ENCODE results near the gene CDC6.
A peak's percentile ranks its signal among the peaks of the same experiment; 100 is the strongest.

Gene CDC6

DNA sequence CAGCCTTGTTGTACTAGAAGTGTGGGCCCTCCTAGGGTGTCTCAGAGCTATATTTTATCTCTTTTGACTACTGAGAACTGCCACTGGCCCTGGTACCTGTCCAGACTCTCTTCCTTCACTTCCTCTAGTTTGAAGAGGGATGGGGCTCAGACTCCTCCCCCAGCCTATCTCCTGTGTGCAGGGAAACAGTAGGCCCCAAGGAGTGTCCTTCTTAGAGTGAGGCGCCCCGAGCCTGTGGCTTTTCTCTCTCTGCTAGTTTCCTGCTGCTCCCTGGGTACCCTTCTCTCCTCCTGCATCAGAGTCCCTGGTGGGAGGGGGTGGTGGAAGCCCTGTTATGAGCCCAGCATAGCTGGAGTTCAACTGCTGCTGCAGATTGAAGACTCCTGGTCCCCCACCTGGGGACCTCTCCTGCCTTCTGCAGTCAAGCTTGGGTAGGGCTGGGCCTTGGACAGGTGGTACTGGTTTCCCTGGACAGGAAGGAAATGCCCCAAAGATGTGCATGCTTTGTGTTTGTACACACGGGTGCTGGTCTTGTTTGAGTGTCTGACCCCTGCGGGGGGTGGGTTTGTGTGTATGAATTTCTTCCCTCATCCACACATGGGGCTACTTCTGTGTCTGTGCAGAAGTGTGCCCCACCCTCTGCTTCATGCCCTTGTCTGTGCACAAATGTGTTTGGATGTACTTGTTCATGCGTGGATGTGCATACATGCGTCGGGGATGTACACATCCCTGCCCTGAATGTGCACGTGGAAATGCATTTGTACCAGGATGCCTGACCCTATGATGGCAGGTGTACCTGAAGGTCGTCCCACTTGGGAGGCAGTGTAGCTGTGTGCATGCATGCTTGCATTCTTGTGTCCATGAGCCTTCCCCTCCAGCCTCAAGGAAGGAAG, 28.2 kb downstream of the CDC6 start:
- Histone ChIP-seq H3K4me3 (ENCODE audit: low read depth, low read length) (peak overlapping the region; percentile 14), H3K36me3 (ENCODE audit: control insufficient read depth, insufficient read depth, low read length) (no peaks in the 10 kb centered on the region), H3K79me2 (peaks cover 23% of the 10 kb centered on the region), H3K9ac (no peak overlapping the region), H2AFZ (peak overlapping the region; percentile 85), H3K27me3 (ENCODE audit: control insufficient read depth, insufficient read depth, low read length) (no peaks in the 10 kb centered on the region), H3K27ac (peak overlapping the region; percentile 58), H3K4me2 (ENCODE audit: low read length) (peak overlapping the region; percentile 47), H3K9me3 (ENCODE audit: control insufficient read depth, low read length) (no peaks in the 10 kb centered on the region), H3K4me1 (peaks cover 45% of the 10 kb centered on the region)
- no peak for TF ChIP-seq CTCF (IDR thresholded peaks at IDR 0.05)

DNA sequence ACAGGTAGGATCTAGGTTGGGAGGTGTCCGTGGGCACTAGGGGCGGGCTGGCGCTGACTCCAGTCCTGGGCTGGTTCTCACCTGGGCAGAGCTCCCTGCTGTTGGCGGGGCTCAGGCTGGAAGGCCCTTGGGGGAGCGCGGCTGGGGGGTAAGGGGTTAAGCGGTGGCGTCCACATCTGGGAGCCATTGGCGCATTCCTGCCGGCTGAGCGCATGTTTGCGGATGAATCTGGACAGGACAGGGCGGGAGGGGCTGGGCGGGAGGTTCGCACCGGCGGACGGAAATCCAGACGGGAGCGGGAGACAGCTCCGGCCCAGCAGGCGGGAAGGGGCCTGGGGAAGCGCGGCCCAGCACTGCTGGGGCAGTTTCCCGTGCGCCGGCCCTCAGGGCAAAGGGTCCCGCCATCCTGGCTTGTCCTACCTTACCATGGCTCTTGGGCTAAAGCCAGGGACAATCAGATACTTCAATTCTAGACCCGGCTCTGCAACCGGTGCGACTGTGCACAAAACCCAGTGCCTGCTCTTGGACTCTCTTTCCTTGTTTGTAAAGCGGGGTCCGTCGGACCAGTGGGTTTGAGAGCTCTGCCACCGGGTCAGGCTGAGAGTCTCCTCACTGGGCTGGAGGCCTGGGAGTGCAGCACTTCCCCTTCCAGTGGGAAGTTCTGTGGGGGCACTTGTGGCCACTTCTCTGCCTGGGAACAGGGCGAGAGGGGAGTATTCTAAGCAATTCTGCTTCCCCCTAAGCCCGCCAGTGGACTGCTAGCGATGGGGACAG, 29.1 kb downstream of the CDC6 start:
- Histone ChIP-seq H3K27me3 (ENCODE audit: control insufficient read depth, insufficient read depth, low read length) (no peaks in the 10 kb centered on the region), H3K9me3 (ENCODE audit: control insufficient read depth, low read length) (no peaks in the 10 kb centered on the region), H3K36me3 (ENCODE audit: control insufficient read depth, insufficient read depth, low read length) (no peaks in the 10 kb centered on the region), H3K27ac (peak overlapping the region; percentile 58), H3K4me1 (peaks cover 45% of the 10 kb centered on the region), H3K9ac (no peak overlapping the region), H2AFZ (peak overlapping the region; percentile 85), H3K4me2 (ENCODE audit: low read length) (peak overlapping the region; percentile 57), H3K4me3 (ENCODE audit: low read depth, low read length) (peak overlapping the region; percentile 14), H3K79me2 (peaks cover 31% of the 10 kb centered on the region)
- TF ChIP-seq CTCF (IDR thresholded peaks at IDR 0.05) = no peak

DNA sequence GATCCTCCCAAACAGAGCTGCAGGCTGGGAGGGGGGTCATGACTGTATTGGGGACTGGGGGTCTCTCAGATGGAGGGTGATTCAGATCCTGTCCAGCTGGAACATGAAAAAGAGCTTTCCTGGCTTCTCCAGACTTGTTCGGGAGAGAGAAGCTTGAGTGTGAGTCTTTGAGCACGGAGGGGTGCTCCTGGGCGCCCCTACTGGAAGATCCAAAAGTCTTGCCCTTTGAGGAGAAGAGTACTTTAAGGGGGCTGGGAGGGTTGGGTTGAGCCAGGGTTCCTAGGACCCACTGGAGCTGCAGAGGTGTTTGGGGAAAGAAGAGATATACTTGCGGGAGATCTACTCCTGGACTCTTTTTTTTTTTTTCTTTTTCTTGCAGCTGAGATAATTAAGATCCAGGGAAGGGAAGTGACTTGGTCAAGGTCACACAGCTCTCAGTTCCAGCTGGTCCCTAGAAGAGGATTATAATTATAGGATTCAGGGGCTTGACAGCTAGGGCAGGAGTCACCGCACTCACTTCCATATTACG, 29.7 kb downstream of the CDC6 start:
- Histone ChIP-seq H3K27ac (peak overlapping the region; percentile 58), H3K4me1 (peaks cover 42% of the 10 kb centered on the region), H3K9ac (no peak overlapping the region), H3K79me2 (peaks cover 38% of the 10 kb centered on the region), H3K27me3 (ENCODE audit: control insufficient read depth, insufficient read depth, low read length) (no peaks in the 10 kb centered on the region), H3K9me3 (ENCODE audit: control insufficient read depth, low read length) (no peaks in the 10 kb centered on the region), H3K4me2 (ENCODE audit: low read length) (peak overlapping the region; percentile 57), H3K36me3 (ENCODE audit: control insufficient read depth, insufficient read depth, low read length) (no peaks in the 10 kb centered on the region), H3K4me3 (ENCODE audit: low read depth, low read length) (peak overlapping the region; percentile 98), H2AFZ (peak overlapping the region; percentile 93)
- peak; percentile 39 for TF ChIP-seq CTCF (IDR thresholded peaks at IDR 0.05)

DNA sequence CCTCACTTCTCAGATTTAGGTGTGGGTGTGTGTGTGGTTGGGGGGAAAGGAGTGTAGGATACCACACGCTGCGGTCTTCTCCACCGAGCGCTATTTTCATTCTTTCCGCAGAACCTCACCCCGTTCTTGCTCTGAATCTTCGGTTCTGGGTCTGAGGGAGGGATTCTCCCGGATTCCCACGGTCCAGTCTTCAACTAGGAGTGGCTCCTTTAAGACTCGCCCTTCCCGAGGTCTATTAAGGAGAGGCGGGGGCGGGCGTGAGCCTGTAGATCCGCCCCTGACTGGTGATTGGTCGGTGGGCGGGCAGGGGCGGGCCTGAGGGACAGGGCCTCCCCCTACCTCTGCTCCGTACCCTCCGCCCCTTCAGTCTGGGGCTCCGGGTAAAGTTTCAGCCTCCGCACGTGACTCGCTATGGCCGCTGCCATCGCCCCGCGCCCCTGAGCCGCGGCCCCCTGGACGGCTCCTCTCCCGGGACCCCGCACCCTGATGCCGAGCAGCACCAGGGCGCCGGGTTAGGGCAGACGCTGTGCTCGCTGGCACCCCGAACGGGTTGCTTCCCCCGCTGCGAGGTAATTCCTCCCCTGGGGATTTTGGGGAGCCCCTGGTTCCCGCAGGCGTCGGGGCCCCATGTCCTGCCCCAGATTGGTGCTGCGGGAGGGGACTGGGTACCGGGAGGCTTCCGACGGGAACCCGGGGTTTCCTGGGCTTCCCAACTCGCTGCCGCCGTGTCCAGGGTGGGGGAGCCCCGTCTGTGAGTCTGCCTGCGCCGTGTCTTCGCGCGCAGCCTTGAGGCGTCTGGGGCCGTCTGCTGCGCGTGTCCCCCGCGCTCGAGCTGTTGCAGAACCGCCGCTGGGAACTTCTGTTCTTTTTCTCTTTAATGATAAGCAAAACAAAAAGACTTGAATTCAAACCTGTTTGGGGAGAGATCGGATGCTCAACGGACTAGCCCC, 30.5 kb downstream of the CDC6 start:
- Histone ChIP-seq H2AFZ (peak overlapping the region; percentile 93), H3K27ac (peak overlapping the region; percentile 66), H3K4me1 (peaks cover 42% of the 10 kb centered on the region), H3K79me2 (peaks cover 43% of the 10 kb centered on the region), H3K4me3 (ENCODE audit: low read depth, low read length) (peak overlapping the region; percentile 98), H3K27me3 (ENCODE audit: control insufficient read depth, insufficient read depth, low read length) (no peaks in the 10 kb centered on the region), H3K4me2 (ENCODE audit: low read length) (peak overlapping the region; percentile 95), H3K36me3 (ENCODE audit: control insufficient read depth, insufficient read depth, low read length) (no peaks in the 10 kb centered on the region), H3K9me3 (ENCODE audit: control insufficient read depth, low read length) (no peaks in the 10 kb centered on the region), H3K9ac (peak overlapping the region; percentile 65)
- no peak for TF ChIP-seq CTCF (IDR thresholded peaks at IDR 0.05)

All from parathyroid adenoma (tissue), 2 donors.